SK-N-MC (cell line): ENCODE results near the gene SRSF9.

Experiments
- EZH2 ChIP-seq: fragments of 200-600 bp; sonication (generic); IDR thresholded peaks from one replicate; pipeline ENCODE4 v1.6.1; 2017; ENCODE audit warnings: antibody characterized with exemption
- FOXP2 ChIP-seq: optimal IDR thresholded peaks from 2 replicates; pipeline ENCODE3; 2011; ENCODE audit warnings: mild to moderate bottlenecking, moderate library complexity; ENCODE audit not compliant: insufficient read depth; ENCODE audit errors: extremely low read length, control extremely low read depth
- POLR2AphosphoS5 ChIP-seq: IDR thresholded peaks from 2 replicates; pipeline ENCODE4 v1.6.1; 2012; ENCODE audit warnings: mild to moderate bottlenecking, low read depth, low read length, borderline replicate concordance

- TF ChIP-seq EZH2, result no peak
- TF ChIP-seq POLR2AphosphoS5, result no peak
- no peak for TF ChIP-seq FOXP2
Measured at GRCh38 chr12:120470150-120470784, 719 bp upstream of the SRSF9 start.
